GM21423 (cell line): ENCODE data around the gene PRG3.
A peak's percentile ranks its signal among the peaks of the same experiment; 100 is the strongest.
"Not testable (repeated sequence)": the region's sequence is repeated elsewhere in the genome, so short reads cannot be mapped to it uniquely, and the experiment has no call there.

Source experiments
- ATAC-seq: cut with Tn5 transposase; IDR thresholded peaks from one replicate; pipeline ENCODE4 v1.9.1; 2021; ENCODE audit warnings: mild to moderate bottlenecking, moderate library complexity; ENCODE audit not compliant: unreplicated experiment

The PRG3 gene

DNA sequence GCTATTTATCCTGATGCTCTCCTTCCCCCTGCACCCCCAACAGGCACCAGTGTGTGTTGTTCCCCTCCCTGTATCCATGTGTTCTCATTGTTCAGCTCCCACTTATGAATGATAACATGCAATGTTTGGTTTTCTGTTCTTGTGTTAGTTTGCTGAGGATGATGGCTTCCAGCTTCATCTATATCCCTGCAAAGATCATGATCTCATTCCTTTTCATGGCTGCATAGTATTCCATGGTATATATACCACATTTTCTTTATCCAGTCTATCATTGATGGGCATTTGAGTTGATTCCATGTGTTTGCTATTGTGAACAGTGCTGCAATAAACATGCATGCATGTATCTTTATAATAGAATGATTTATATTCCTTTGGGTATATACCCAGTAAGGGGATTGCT is 19.5 kb downstream of the PRG3 start:
- not testable (repeated sequence) for ATAC-seq

DNA sequence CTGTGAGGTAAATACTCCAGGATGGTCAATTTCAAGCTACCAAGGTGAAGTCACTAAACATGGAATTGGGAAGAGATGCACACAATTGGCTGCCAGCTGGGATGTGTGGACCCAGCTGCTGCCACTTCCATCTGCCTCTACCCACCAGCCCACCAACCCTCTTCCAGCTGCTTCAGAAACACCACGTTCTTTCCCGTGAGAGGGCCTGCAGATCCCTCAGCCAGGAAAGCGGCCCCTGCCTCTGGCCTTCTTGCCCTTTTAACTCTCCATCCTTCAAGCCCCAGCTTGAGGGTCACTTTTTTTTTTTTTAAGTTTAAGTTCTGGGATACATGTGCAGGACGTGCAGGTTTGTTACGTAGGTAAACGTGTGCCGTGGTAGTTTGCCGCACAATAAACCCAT is 20.0 kb downstream of the PRG3 start:
- no peak for ATAC-seq

DNA sequence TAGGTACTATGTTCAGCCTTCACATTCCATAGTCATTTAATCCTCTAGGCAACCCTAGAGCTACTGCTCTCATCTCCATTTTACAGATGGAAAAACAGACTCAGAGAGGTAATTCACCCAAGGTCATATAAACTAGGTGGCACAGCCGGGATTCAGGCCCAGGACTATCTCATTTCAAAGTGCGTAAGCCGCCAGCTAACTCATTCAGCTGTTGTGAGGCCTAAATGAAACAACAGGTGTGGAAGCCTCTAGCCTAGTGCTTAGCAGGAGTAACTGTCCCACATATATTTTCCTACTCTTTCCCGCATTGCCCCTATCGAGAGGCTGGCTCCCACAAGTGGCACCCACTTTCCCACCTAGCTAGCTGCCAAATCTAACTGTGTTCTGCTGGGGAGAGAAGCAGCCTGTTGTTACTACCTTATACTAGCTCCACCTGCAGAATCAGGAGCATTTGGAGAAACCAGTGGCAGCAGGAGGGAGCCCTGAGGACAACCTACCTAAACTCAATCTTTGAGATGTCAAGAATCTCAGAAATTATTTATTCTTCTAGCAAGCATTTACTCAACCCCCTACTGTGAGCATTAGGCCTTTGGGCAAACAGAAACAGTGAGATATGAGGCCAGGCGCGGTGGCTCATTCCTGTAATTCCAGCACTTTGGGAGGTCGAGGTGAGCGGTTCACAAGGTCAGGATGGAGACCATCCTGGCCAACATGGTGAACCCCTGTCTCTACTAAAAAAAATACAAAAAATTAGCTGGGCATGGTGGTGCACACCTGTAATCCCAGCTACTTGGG is 20.9 kb downstream of the PRG3 start:
- no peak for ATAC-seq

DNA sequence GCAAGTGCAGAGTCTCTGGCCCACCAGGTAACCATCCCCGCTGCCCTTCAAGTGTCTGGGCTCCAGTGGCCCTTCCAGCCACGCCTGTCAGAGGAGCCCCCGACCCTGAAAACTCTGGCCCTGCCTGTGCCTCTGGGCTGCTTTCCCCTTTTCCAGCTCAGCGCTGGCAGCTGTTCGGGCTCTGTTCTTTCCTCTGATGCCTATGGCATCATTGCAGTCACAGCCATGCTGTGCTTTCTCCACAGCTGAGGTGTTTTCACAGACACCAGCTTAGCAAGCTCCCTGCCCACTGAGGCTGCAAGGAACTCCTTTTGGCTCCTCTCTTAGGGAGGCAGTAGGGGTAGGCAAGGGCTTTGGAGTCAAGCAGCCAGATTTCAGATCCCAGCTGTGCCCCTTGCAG is 21.6 kb downstream of the PRG3 start:
- no peak for ATAC-seq

DNA sequence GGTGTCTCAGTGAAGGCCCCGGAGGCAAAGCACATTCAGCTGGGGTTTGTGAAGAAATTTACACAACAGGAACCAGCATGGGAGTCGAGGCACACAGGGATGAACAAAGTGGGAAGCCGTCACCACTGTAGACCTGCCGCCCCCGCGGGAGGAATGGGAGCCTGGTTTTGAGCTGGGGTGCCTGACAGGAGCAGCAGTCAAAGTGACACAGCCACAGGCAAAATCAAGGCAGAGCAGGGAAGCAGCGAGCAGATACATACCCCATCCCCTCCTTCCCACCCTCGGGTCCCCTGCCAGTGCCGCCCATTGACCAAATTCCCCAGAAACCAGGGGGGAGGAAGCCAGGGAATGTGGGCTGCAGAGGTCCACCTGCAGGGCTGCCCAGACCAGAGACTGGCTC is 22.0 kb downstream of the PRG3 start:
- ATAC-seq = no peak

DNA sequence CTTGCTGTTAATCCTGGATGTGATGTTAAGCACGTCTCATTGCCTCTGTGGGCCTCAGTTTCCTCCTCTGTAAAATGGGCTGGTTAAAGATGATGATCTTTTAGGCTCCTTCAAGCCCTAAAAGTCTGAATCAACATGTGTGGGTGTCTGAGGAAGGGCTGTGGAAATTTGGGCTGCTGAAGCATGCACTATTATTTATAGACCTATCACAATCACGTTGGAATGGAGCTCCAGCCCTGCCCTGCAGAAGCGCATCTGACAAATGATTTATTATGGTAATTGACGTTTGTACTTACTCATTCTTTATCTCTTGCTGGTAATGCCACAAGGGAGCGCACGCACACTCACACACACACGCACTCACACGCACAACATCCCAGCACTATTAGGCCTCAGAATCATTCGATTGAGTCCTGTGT is 22.4 kb downstream of the PRG3 start:
- ATAC-seq = no peak

DNA sequence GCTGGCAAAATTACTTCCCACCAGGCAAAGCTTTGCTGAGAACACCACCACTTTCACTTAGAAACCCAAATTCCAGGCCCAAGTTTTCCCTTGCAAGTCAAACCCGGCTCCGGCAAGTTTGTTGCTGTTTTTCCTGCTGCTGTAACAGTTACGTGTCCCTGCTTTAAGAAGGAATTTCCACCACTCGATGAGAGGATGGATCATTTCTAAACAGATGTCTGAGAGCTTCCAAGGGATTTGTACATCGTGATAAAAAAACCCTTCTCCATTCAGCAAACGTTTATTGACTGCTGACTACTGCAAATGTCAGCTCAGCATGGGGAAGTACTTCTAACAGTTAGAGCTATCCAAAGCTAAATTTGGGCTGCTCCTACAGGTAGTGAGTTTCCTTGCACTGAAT is 23.1 kb downstream of the PRG3 start:
- ATAC-seq = no peak

DNA sequence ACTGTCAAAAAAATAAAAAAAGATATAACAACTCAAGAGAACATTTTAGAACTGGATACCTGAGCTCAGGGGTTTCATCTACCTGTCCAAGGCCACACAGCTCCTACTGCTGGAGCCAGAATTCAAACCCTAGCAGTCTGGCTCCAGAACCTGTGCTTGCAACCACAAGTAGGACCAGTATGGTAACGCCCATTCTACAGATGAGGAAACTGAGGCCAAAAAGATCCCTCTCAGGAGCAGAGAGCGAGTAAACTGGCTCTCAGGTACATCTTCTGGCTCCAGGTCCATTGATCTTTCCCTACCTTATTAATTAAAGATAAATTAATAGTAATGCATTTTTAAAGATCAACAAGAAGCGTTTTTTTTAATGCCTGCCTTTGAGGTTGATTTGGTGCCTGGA is 23.6 kb downstream of the PRG3 start:
- ATAC-seq = no peak

DNA sequence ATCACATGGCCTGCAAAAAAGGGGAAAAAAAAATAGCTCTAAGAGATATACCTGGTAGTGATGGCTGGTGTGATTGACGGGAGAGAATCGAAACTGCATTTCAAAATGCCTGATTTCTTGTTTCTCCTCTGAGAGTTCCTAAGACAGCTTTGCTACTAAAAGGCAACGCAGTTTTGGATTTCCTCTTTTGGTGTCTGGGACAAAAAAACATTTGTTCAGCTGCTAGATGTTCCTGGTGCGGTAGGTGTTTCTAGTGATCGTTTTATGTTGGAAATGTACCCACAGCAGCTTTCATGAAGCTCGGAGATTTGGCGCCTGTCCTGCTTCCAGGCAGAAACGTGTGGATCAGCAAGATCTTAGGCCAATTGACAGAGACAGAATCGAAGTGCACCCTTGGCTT is 24.7 kb downstream of the PRG3 start:
- ATAC-seq = no peak

DNA sequence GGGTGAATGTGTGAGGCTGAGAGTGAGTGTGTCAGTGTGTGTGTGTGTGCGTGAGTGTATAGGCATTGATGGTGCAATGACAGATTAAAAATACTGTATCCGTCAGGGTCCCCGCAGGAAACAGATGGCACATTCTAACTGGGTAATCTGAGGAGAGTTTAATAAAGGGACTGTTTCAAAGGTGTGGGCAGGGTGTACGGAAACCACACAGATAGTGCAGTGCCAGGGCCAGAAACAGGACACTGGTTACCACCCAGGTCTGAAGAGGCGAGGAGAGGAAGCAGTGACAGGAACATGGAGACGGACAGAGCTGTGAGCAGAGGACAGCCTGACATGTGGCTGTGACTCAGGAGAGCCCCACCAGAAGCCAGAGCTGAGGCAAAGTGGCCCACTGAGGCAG is 26.3 kb downstream of the PRG3 start:
- ATAC-seq = no peak

DNA sequence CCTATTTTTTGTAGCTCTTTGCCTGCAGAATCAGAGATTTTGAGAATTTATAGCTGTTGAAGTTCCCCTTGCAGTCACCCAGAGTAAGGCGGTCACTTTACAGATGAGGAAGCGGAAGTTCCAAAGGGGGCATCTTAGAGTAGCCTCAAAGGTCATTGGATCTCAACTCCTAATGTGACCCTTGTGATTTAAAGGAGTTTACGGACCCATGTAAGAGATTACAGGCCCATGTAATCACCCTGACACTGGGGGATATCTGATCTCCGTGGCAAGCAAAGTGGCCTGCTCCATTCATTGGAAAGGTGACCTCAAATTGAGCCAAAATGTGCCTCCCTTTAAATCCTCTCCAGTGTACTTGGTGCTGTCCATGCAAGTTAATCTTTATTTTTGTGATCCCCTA is 27.1 kb downstream of the PRG3 start:
- ATAC-seq = no peak

DNA sequence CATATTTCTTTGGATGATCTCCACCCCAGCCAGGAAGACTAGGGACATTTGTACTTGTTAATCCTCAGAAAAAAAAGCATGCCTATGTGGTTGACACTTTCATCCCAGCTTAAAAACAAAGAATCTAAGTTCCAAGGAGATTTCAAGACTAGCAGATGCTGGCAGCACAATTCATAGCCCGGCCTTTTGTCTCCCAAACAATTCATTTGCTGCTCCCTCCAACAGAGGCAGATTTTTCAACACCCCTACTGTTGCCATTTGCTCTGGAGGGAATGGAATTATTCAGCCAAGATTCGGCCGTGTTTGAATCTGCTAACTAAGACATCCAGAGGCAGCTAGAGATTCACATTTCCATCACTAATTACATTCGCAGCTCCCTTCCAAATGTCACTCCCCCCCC is 27.5 kb downstream of the PRG3 start:
- no peak for ATAC-seq

DNA sequence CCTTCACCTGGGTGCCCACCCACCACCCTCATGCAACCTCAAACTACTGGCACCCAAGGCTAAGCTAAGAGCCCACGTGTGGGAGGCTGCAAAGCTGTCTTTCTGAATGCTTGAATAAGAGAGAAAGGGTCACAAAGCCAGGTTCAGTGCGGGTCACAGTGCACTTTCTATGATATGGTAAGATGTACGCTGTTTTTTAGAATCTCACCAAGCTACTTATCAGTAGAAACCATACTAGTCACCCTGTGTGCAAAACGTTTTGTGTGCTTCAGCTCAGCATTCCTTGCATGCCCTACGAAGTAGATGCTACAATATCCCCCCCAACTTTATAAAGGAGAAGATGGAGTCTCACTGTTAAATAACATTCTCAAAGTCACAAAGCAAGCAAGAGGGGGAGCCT is 27.9 kb downstream of the PRG3 start:
- no peak for ATAC-seq

DNA sequence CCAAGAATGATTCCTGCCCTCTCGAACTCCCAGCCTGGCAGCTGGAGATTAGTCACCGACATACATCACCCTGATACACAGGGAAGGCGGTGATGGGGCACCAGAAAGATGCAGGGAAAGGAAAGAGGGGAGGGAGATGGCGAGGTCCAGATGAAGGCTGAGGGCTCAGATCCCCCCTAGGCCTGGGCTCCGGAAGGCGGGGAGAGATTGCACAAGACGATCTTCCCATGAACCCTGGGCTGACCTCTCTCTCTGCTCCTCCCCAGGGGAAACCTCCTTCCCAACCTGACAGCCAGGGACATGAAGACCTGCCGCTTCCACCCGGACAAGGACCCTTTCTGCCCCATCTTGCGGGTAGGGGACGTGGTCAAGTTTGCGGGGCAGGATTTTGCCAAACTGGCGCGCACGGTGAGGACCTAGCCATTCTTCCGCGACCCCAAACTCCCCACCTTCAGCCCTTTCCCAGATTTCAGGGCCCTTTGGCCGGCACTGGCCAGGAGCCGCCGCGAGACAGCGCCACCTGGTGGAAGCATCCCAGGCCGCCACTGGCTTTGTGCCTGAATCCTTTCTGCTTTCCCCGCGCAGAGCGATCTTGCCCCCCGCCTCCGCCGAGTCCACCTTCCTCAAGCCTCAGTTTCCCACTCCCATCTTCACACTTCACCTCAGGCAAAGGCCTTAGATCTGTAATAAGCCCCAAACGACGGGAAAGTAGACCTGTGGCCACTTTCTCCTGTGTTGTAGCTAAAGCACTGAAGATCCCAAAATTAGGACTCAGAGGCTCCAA is 31.3 kb downstream of the PRG3 start:
- peak; percentile 46 for ATAC-seq

DNA sequence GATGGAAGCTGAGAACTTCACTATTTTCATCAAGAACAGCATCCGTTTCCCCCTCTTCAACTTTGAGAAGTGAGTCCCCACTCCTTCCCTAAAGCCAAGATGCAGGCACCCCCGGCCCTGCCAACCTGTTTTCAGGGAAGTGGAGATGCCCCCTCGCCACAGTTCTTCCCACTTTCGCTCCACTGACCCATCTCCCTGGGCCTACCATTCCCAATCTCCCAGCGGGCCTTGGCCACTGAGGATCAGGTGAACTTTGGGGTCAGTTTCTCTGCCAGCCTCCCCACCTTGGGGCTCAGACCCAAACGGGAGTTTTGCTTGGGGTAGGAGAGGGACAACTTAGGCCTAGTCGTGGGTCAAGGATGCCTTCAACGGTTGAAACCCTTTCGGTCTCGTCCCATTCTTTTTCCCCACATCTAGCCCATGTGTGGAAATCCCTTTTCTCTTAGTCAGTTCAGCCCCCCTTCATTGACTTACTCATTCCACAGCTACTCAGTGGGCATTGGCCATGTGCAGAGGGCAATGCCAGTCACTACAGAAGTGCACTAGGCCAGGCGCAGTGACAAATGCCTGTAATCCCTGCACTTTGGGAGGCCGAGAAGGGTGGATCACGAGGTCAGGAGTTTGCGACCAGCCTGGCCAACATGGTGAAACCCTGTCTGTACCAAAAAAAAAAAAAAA is 32.2 kb downstream of the PRG3 start:
- ATAC-seq = no peak

DNA sequence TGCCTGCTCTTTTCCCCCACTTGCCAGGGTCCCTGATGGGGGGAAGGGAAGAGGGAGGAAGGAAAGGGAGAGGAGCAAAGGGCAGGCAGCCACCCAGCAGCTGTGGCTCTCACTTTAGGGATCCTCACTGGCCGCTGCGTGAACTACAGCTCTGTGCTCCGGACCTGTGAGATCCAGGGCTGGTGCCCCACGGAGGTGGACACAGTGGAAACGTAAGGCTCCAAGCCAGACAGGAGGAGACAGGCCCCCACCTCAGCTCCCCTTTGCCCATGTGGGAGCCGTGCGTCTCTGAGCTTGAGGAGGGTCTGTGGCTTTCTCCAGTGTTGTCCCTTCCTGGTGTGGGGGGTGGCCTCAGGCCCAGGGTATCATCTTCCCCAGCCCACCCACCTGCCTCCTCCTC is 32.9 kb downstream of the PRG3 start:
- no peak for ATAC-seq

DNA sequence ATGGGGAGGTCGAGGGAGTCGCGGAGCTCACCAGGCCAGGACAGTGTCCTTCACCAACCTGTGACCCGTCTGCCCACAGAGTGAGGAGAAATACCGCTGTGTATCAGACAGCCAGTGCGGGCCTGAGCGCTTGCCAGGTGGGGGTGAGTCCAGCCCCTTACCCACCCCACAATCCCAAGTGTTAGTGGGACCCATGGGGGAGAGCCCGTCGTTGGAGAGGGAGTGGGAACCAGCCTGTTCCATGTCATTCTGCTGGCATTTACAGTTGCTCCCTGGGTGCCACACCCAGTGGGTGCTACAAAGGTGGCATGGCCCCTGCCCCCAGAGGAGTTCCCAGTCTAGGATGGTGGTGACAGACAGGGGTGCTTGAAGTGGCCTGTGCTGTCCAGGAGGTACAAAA is 33.6 kb downstream of the PRG3 start:
- no peak for ATAC-seq

DNA sequence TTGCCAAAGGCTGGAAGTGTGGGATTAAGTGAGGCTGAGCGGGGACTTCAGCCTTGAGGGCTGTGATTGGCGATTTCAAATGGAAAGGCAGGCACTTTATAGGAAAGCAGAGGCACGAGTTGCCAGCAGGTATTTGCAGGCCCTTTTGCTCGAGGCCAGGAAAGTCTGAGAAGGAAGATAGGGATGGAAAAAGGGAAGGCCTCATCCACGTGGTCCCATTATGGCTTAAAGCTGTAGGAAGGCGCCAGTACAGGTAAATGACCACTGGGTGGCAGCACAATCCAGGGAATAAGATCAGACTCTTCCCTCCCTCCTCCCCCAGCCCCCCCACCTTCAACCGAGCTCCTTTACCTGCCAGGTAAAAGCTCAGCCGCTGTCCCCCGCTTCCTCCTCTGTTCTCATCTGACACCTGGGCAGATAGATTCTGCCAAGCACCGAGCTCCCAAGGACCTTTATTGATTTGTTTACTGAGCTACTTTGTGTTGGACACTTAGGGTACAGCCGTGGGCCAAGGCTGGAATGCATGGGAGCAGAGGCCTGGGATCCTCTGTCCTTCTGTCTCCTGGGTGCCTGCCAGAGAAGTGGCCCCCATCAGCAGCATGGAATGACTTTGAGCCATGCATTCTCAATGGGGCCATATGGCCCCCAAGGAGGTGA is 35.3 kb downstream of the PRG3 start:
- ATAC-seq = peak; percentile 47

DNA sequence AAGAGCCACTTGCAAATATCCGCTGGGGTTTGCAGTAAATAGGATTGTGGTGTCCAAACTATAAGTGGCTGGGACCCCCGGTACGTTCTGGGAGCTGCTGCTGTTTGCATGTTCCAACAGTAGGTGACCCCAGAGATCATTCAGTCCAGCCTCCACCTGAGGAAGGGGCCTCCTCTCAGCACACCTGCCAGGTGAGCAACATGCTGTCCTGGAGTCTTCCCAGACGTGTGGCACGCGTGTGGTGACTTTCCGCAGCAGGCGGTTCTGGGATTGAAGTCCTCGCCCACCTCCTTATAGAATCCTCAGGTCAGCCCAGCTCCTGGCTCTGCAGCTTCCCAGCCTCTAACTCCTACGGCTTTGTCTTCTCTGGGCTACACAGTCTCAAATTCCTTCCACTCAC is 36.1 kb downstream of the PRG3 start:
- ATAC-seq = no peak

DNA sequence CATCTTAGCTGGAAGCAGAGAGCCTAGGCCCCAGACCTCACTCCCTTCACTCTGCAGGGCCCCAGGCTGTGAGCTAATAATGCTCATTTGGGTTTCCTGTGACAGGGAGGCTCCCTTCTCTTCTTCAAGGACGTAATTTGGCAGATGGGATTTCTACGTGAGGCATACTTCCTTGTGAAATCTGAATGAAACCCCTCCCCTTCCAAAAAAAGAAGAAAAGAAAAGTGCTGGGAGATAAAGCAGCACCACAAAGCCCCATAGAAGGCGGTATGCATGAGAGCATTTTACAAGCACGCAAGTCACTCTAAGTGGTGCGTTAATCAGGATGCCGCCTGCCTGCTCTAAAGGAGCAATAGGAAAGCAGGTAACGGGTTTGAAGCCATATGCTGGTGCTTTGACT is 37.1 kb downstream of the PRG3 start:
- no peak for ATAC-seq

DNA sequence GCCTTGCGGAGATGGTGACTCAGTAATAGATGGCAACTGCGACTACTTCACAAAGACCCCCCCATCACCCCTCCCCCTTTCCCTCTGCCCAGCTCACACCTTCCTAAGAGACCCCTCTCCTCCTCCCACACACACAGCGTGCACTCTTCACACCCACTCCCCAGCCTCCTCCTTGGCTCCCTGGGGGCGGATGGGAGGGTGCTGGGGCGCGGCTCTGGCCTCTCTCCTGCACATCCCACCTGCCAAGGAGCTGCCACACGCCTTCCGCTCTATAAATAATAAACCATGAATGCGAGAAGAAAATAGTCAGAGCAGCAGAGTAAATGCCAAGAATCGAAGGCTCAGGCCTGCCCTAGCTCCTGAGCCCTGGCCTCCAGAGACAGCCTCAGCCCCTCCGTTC is 38.2 kb downstream of the PRG3 start:
- no peak for ATAC-seq
